Measurements from ENCODE around the gene GARIN5A. TPM values are rescaled to one million over a fixed set of nuclear protein-coding genes. Genes with fewer than 3 reads are reported as not detected.

Gene GARIN5A
- total RNA-seq, 1 donor, result 0.36 TPM

GRCh38 chr19:50465000-50465399, 11.6 kb downstream of the GARIN5A start:
- H3K79me2 ChIP-seq (ENCODE audit: insufficient read depth, low read length), result no peaks in the 10 kb centered on the region
- peaks cover 6% of the 10 kb centered on the region for H3K4me1 ChIP-seq (ENCODE audit: insufficient read depth, low read length)
- no peaks in the 10 kb centered on the region for H3K36me3 ChIP-seq (ENCODE audit: insufficient read depth, low read length)
- H3K27ac ChIP-seq (ENCODE audit: low read depth, low read length), result no peak overlapping the region
- H3K27me3 ChIP-seq (ENCODE audit: insufficient read depth, low read length), result no peaks in the 10 kb centered on the region
- no peak overlapping the region for H2AFZ ChIP-seq (ENCODE audit: low read length)
- peak; percentile 30 for DNase-seq (ENCODE audit: insufficient read length, low spot score, missing footprints)
- H3K4me2 ChIP-seq (ENCODE audit: insufficient read depth, low read length), result no peak overlapping the region
- H3K4me3 ChIP-seq (ENCODE audit: insufficient read depth, low read length), result no peak overlapping the region
- TF ChIP-seq CTCF (IDR thresholded peaks at IDR 0.05; ENCODE audit: extremely low read depth, low read depth, low read length), result no peak
- H4K20me1 ChIP-seq (ENCODE audit: insufficient read depth, low read length), result no peaks in the 10 kb centered on the region
- H3K9me3 ChIP-seq (ENCODE audit: low read depth, low read length), result no peaks in the 10 kb centered on the region

DNA sequence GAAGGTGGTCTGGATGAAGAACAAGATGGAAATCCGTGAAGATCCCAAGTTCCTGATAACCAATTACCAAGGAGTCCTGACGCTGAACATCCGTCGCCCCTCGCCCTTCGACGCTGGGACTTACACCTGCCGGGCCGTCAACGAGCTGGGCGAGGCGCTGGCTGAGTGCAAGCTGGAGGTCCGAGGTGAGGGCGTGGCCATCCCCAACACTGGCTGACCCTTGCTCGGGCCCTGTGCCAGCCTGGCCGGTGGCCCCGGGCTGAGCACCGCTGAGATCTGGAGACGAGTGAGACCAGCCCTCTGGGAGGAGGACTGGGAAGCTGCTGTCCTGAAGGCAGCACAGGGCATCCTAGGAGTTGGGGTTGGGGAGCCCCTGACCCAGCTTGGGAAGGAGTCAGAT, 12.3 kb downstream of the GARIN5A start:
- TF ChIP-seq CTCF (IDR thresholded peaks at IDR 0.05; ENCODE audit: extremely low read depth, low read depth, low read length), result no peak
- no peaks in the 10 kb centered on the region for H3K27me3 ChIP-seq (ENCODE audit: insufficient read depth, low read length)
- H3K4me3 ChIP-seq (ENCODE audit: insufficient read depth, low read length), result no peak overlapping the region
- H3K4me2 ChIP-seq (ENCODE audit: insufficient read depth, low read length), result no peak overlapping the region
- peaks cover 8% of the 10 kb centered on the region for H3K4me1 ChIP-seq (ENCODE audit: insufficient read depth, low read length)
- no peaks in the 10 kb centered on the region for H4K20me1 ChIP-seq (ENCODE audit: insufficient read depth, low read length)
- H3K27ac ChIP-seq (ENCODE audit: low read depth, low read length), result no peak overlapping the region
- no peaks in the 10 kb centered on the region for H3K79me2 ChIP-seq (ENCODE audit: insufficient read depth, low read length)
- no peaks in the 10 kb centered on the region for H3K9me3 ChIP-seq (ENCODE audit: low read depth, low read length)
- no peaks in the 10 kb centered on the region for H3K36me3 ChIP-seq (ENCODE audit: insufficient read depth, low read length)
- no peak for DNase-seq (ENCODE audit: insufficient read length, low spot score, missing footprints)
- no peak overlapping the region for H2AFZ ChIP-seq (ENCODE audit: low read length)

DNA sequence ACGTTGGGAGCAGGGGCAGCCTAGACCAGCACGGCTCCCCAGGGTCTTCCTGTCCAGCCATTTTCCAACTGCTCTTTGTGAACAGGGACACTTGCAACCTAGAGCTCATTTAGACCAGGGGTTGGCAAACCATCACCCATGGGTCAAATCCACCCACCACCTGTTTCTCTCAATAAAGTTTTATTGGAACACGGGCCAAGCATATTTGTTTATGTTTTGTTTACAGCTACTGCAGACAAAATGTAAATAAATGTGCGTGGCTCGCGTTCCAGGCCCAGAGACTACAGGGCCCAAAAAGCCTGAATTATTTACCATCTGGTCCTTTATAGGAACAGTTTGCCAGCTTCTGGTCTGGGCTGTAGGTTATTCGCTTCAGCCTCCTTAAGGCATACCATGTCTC, 13.7 kb downstream of the GARIN5A start:
- TF ChIP-seq CTCF (IDR thresholded peaks at IDR 0.05; ENCODE audit: extremely low read depth, low read depth, low read length), result no peak

GRCh38 chr19:50461066-50461875, 15.4 kb downstream of the GARIN5A start:
- H3K79me2 ChIP-seq (ENCODE audit: insufficient read depth, low read length), result no peaks in the 10 kb centered on the region
- H4K20me1 ChIP-seq (ENCODE audit: insufficient read depth, low read length), result no peaks in the 10 kb centered on the region
- peak overlapping the region; percentile 56 for H2AFZ ChIP-seq (ENCODE audit: low read length)

More for the DNA sequence above, 13.7 kb downstream of the GARIN5A start:
- no peak overlapping the region for H3K4me2 ChIP-seq (ENCODE audit: insufficient read depth, low read length)
- no peaks in the 10 kb centered on the region for H4K20me1 ChIP-seq (ENCODE audit: insufficient read depth, low read length)
- DNase-seq (ENCODE audit: insufficient read length, low spot score, missing footprints), result peak; percentile 61
- no peak overlapping the region for H3K27ac ChIP-seq (ENCODE audit: low read depth, low read length)
- H3K4me1 ChIP-seq (ENCODE audit: insufficient read depth, low read length), result peaks cover 8% of the 10 kb centered on the region
- H3K4me3 ChIP-seq (ENCODE audit: insufficient read depth, low read length), result no peak overlapping the region
- H3K79me2 ChIP-seq (ENCODE audit: insufficient read depth, low read length), result no peaks in the 10 kb centered on the region
- peaks cover 4% of the 10 kb centered on the region for H3K27me3 ChIP-seq (ENCODE audit: insufficient read depth, low read length)
- no peak overlapping the region for H2AFZ ChIP-seq (ENCODE audit: low read length)
- no peaks in the 10 kb centered on the region for H3K9me3 ChIP-seq (ENCODE audit: low read depth, low read length)
- H3K36me3 ChIP-seq (ENCODE audit: insufficient read depth, low read length), result no peaks in the 10 kb centered on the region

More at GRCh38 chr19:50461066-50461875, 15.4 kb downstream of the GARIN5A start:
- Histone ChIP-seq H3K4me2 (ENCODE audit: insufficient read depth, low read length) (no peak overlapping the region), H3K9me3 (ENCODE audit: low read depth, low read length) (no peaks in the 10 kb centered on the region), H3K36me3 (ENCODE audit: insufficient read depth, low read length) (no peaks in the 10 kb centered on the region), H3K27me3 (ENCODE audit: insufficient read depth, low read length) (peaks cover 13% of the 10 kb centered on the region), H3K27ac (ENCODE audit: low read depth, low read length) (no peak overlapping the region), H3K4me1 (ENCODE audit: insufficient read depth, low read length) (peaks cover 8% of the 10 kb centered on the region), H3K4me3 (ENCODE audit: insufficient read depth, low read length) (no peak overlapping the region)
- DNase-seq (ENCODE audit: insufficient read length, low spot score, missing footprints), result peak; percentile 99
- peak; percentile 81 for TF ChIP-seq CTCF (IDR thresholded peaks at IDR 0.05; ENCODE audit: extremely low read depth, low read depth, low read length)
